Omental fat pad (tissue), 4 donors: Measurements from ENCODE around the gene TOLLIP. TPM values are rescaled to one million over a fixed set of nuclear protein-coding genes. Genes with fewer than 3 reads are reported as not detected.
"Not testable (repeated sequence)": the region's sequence is repeated elsewhere in the genome, so short reads cannot be mapped to it uniquely, and the experiment has no call there.

Source experiments
- ATAC-seq: fragments of 150-250 bp; one replicate; pipeline ENCODE4 v1.9.1; 2016; ENCODE audit warnings: mild to moderate bottlenecking, moderate library complexity; ENCODE audit not compliant: low FRiP score
- DNase-seq: peaks from one replicate; pipeline ENCODE4 v3.0.0-alpha.2; 2019; ENCODE audit warnings: low spot score
- total RNA-seq, 4 donors: library from RNA; depleted of rRNA; stranded (reverse); fragments of >200 nt; gene quantifications; one replicate each; pipeline ENCODE4 v1.1.0, GENCODE V29; 2016
- TF ChIP-seq, protein P1 (sequence below), 3 donors: fragments of 450-650 bp; IDR thresholded peaks; one replicate each; pipeline ENCODE4 v1.5.1; 2016 to 2017; ENCODE audit warnings: antibody characterized with exemption in 3 of 3, mild to moderate bottlenecking in 3 of 3, moderate library complexity in 2 of 3

TOLLIP gene
- 10 to 100 TPM; 33.6 to 52.8 (median 39.9) TPM for total RNA-seq

GRCh38 chr11:1309498-1310317 lies at the start of gene TOLLIP:
Gene TOLLIP (minus strand): TSS chr11:1309632. CDS start chr11:1309498, 134 bp downstream.
- TF ChIP-seq, protein P1, sequence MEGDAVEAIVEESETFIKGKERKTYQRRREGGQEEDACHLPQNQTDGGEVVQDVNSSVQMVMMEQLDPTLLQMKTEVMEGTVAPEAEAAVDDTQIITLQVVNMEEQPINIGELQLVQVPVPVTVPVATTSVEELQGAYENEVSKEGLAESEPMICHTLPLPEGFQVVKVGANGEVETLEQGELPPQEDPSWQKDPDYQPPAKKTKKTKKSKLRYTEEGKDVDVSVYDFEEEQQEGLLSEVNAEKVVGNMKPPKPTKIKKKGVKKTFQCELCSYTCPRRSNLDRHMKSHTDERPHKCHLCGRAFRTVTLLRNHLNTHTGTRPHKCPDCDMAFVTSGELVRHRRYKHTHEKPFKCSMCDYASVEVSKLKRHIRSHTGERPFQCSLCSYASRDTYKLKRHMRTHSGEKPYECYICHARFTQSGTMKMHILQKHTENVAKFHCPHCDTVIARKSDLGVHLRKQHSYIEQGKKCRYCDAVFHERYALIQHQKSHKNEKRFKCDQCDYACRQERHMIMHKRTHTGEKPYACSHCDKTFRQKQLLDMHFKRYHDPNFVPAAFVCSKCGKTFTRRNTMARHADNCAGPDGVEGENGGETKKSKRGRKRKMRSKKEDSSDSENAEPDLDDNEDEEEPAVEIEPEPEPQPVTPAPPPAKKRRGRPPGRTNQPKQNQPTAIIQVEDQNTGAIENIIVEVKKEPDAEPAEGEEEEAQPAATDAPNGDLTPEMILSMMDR (IDR thresholded peaks at IDR 0.05) = no peak
- DNase-seq = peak; percentile 86
- peak; percentile 98 for ATAC-seq

DNA sequence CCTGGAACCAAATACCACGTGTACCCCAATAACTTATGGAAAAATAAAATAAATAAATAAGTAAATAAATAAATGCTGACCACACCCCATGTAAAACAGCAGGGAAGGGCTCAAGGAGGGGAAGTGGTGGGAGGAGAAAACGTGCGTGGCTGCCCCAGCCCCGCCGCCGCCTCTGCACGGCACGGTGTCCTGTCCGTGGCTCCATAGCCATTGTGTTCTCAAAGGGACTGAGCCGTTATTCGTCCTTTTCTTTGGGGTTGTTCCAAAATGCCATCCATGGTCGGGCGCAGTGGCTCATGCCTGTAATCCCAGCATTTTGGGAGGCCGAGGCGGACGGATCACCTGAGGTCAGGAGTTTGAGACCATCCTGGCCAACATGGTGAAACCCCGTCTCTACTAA lies 49.5 kb upstream of the TOLLIP start:
- DNase-seq, ATAC-seq: not testable (repeated sequence)

- ATAC-seq = no peak
Measured at GRCh38 chr11:1358286-1358685, 48.9 kb upstream of the TOLLIP start.

DNA sequence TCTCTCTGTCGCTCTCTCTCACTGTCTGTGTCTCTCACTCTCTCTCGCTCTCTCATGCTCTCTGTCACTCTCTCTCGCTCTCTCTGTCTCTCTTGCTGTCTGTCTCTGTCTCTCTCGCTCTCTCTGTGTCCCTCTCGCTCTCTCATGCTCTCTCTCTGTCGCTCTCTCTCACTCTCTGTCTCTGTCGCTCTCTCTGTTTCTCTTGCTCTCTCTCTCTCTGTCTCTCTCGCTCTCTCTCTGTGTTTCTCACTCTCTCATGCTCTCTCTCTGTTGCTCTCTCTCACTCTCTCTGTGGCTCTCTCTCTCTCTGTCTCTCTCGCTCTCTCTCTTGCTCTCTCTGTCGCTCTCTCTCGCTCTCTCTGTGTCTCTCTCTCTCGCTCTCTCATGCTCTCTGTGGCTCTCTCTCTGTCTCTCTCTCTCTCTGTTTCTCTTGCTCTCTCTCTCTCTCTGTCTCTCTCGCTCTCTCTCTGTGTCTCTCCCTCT lies 47.1 kb upstream of the TOLLIP start:
- DNase-seq = no peak
- TF ChIP-seq, protein P1 (IDR thresholded peaks at IDR 0.05) = no peak
- ATAC-seq = no peak

More at GRCh38 chr11:1358286-1358685, 48.9 kb upstream of the TOLLIP start:
- TF ChIP-seq, protein P1 (IDR thresholded peaks at IDR 0.05) = no peak
- no peak for DNase-seq

DNA sequence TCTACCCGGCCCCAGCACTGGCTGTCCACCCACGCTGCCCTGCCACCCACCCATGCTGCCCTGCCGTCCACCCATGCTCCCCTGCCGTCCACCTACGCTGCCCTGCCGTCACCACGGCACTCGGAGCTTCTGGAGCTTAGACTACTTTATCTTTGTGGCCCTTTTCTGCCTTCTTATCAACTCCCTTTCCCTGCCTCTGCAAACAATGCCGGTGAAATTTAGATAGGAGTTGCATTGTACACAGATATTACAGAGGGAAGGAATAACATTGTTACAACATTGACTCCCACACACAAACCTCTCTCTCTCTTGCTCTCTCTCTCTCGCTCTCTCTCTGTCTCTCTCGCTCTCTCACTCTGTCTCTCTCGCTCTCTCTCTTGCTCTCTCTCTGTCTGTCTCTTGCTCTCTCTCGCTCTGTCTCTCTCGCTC lies 46.6 kb upstream of the TOLLIP start:
- TF ChIP-seq, protein P1 (IDR thresholded peaks at IDR 0.05) = no peak
- no peak for DNase-seq
- no peak for ATAC-seq

- DNase-seq = no peak
- TF ChIP-seq, protein P1 (IDR thresholded peaks at IDR 0.05) = no peak
- ATAC-seq = no peak
Measured at GRCh38 chr11:1354125-1354938, 44.9 kb upstream of the TOLLIP start.

GRCh38 chr11:1353383-1354124 lies 44.1 kb upstream of the TOLLIP start:
- ATAC-seq = no peak
- DNase-seq = no peak
- TF ChIP-seq, protein P1 (IDR thresholded peaks at IDR 0.05) = no peak
